GM19239 (cell line): ENCODE data around the gene BTRC.
"Not testable (repeated sequence)": the region's sequence is repeated elsewhere in the genome, so short reads cannot be mapped to it uniquely, and the experiment has no call there.

ENCODE experiments used
- DNase-seq: peaks from one replicate; pipeline ENCODE4 v3.0.0; 2011; ENCODE audit warnings: low spot score; ENCODE audit not compliant: insufficient read length
- FAIRE-seq: peaks from 2 replicates; lab custom pipeline; 2011; peaks lifted over from hg19 to GRCh38; lab: Jason Lieb, UNC

Gene BTRC

DNA sequence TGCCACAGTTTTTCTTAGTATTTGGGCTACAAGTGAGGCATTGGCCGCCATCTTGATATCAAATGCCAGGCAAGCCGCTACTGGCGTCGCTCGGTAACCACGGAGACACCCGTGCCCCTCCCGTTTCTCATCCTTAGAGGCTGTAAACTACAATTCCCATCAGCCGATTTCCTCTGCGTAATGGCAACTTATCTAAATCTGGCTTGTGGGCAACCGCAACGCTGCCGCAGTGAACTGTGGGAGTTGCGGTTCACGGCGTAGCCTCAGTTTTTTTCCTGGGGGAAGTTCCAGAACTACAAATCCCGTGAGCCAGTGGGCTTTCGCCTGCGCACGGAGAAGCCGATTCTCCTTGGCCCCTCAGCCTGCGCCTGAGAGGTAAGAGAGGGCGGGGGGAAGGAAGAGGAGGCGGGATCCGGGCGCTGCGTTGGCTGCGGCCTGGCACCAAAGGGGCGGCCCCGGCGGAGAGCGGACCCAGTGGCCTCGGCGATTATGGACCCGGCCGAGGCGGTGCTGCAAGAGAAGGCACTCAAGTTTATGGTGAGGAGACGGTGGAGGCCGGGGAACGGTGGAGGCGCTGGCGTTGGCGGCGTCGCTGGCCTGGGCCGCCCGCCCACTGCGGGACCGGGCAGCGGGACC lies at the start of gene BTRC:
Gene BTRC (plus strand): TSS at position 474 of the 636 bp plus-strand sequence. CDS start 16 bp downstream, at position 490.
- DNase-seq (peak; percentile 88), FAIRE-seq (peak; percentile 99)

DNA sequence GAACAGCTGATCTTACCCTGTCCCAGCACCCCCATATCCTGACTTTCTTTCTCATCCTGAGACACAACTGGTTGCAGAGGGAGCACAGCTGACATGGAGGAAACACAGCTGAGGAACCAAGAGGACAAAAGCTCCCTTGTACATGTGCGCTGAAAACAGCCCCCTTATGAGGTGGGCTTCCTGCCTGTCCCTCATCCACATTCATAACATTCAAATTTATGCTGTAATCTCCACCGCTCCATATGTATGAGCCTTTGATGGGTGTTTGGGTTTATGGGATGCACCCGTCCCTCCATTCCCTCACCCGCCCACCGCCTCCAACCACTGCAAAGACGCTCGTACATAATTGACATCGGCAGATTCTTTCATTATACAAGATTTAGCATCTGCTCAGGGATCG lies 49.6 kb upstream of the BTRC start:
- DNase-seq (no peak), FAIRE-seq (no peak)

DNA sequence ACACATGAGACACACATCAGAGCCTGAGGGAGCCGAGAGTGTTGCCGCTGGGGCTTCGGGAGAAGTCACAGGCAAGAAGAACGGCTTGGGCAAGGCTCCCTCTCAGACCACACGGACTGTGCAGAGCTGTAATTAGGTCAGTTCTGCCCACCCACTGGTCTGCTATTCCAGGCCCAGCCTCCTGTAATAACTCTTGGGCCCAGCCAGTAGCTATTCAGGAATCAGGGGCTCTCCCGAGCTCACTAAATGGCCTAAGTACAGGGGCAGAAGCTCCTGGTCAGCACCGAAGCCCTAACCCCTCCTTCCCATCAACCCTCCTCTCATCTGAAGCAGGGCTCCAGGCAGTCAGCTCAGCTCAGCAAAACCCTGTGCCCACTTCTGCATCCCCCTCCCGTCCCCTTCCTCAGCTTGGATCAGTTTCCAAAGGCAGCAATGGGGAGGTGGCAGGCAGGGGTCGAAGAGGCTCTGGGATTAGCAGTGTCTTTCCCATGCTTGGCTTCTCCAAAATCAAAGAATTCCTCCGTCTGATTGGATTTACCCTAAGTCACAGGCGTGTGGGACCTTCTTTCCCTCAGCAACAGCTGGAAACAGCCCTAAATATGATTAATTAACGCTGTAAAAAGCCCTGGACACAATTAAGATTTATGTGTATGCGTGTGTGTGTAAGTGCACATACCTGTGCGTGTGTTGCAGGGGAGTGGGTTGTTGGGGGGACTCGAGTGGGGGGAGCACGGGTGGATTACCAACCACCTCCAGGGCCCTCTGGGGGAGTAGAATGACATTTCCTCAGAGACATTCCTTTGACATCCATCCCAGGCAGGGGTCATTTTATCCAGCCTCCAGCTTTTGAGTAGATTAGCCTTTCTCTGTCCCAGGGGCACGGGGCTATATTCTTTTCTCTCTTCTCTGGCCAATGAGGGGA lies 48.4 kb upstream of the BTRC start:
- FAIRE-seq (no peak), DNase-seq (no peak)

DNA sequence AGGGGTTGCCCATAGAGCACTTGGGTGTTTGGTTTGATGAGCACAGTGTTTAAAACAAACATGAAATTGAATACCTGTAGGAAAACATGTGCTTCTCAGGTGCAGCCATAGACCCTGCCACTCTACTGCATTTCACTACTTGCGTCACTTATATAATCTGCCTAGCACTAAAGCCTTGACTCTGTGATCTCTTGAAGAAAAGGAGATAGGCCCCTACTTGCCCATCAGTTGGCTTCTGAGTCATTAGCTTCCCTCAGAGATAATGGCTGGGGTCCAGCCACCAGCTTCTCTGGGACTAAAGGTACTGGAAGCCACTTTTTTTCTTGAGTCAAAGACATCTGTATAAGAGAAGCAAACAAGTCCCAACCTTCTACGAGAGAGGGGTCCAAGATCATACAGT lies 45.9 kb upstream of the BTRC start:
- FAIRE-seq, result no peak
- no peak for DNase-seq

DNA sequence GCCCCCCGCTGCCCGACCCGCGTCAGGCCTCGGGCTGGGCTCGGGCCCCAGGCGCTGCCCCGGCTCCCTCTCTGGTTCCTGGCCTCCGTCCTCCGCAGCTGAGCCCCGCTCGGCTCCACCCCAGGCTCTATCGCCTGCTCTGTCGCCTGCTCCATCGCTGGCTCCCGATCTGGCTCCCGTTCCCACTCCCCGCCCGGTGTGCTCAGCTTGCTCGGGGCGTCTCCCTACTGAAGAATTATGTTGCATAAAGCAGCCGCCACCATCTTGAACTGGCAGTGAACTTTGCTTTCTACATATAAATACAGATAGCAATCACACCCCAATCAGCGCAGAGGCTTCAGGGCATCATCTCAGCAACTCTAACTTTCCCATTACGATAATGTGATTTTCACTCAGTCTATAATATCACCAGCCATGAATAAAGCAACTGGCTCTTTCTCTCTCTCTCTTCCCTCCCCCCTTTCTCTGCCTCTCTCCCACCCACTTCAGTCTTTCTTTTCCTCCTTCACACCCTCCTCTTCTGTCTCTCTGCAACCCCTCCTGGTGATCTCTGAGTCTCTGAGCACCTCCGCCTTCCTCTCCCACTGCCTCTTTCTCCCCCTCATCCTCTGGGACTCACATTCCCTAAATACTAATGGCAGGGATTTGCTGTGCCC lies 43.3 kb upstream of the BTRC start:
- no peak for DNase-seq
- FAIRE-seq, result no peak

DNA sequence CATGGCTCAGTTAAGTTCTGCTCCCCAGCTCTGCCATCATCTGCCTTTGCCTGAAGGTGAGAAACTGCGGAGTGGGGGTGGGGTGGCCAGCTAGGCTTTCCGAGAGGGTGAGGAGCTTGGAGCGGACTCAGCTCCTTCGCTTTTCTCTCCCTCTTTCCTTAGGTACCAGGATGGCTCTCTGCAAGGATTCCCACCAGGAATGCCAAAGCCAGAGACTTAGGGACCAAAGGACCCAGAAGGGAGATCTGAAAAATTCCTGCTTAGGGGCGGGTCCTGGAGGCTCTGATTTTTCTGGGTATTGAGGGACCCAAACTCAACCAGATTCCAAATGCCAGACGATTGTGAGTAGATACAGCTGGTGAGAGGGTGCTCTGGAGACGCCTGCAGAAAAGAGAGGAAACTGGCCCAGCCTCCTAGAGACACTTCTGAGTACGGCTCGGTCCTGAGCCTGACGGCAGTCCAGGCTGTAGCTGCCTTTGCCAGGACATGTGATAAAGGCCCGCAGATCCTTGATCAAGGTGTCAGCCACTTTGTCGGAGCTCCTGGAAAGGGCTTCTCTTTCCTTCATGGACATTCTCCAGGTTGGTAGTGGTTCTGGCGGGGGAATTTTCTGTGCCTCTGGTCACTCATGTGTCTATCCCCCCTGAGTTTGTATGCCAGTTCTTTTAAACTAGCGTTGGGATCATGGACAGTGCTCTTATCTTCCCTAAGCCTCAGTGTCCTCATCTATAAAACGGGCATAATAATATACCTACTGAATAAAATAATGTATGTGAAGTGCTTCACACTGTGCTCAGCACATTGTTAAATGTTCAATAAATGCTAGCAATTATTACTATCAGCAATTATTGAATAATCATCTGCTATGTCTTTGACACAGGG lies 42.5 kb upstream of the BTRC start:
- DNase-seq (no peak), FAIRE-seq (no peak)

DNA sequence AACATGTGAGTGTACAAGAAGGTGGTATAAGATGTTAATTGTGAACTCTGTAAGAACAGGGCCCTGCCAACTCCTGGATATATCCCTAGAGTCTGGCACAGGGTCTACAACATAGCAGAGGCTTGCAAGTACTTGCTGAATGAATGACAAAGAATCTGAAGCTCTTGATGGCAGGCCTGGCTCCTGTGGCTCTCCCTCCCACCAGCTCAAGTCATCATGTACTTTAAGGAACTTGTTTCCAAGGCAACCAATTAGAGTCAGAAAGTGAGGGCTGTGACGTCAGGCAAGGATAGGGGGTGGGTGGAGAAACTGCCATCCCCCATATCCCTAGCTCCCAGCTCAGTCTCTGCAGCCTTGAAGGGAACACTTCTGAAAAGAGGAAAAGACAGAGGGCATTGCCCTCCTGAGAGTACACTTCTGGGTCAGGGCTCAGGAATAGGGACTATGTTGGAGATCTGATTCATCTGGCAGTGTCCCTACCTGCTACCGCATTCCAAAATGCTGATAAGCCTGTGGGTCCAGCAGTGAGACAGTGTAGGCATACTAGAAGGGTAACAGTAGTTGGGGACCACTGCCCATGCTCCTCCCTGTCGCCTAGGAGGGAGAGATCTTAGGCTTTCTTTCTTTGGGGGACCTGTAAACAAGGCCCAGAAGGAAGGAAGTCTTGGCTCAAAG lies 34.6 kb upstream of the BTRC start:
- FAIRE-seq, result no peak

DNA sequence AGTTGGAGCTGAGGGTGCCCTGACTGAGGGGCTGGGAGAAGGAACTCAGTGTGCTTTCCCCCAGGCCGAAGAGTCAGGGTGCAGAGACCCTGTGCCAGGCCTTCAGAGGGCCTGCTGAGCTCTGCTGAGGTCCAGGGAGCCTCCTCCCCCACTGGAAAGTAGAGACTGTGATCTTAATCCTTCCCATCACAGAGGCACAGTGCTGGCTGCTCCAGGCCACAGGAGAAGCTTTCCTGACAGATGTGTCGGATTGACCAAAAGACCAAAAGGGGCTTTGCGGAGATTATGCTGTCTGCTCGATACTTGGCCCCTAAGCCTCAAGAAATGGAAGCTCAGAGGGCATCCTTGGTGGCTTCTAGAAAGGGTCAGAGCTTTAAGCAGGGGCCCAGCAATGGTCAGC lies 32.9 kb upstream of the BTRC start:
- no peak for FAIRE-seq

More for the DNA sequence above, 34.6 kb upstream of the BTRC start:
- DNase-seq, result no peak

DNA sequence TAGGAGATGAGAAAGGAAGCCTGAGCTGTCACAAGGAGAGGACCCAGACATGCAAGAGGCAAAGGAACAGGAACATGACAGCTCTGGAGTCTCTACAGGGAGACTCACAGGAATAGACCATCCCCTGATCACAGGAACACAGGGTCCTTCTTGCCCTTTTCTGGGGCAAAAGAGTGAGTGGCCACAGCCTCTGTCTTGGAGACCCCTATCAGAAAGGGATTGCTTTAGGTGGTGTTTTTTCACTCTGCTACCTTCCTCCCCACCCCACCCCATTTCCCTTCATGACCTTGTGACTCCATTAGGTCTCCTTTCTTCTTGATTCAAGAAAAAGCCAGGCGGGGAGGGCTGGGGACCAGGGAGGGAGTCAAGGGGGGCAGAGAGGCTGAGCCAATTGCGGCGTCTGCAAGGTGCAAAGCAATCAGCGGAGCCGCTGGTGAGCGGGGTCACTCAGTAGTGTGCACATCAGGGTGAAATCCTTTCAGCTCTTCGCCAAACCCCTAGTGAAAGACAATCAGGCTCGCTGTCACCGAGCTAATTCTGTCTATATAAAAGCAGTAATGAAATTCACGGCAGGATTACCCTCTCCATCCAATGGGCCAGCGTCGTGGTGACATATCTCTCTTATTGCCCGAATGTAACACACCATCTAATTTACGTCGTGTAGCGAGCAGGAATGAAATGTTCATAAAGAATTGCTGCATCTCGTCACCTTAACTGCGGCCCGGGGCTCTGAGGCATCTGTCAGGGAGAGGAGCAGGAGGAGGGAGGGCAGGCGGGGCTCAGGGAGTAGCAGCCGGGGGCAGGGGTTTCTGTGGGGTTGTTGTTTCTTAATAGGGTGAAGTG lies 31.5 kb upstream of the BTRC start:
- no peak for DNase-seq
- FAIRE-seq, result no peak

More for the DNA sequence above, 32.9 kb upstream of the BTRC start:
- no peak for DNase-seq

DNA sequence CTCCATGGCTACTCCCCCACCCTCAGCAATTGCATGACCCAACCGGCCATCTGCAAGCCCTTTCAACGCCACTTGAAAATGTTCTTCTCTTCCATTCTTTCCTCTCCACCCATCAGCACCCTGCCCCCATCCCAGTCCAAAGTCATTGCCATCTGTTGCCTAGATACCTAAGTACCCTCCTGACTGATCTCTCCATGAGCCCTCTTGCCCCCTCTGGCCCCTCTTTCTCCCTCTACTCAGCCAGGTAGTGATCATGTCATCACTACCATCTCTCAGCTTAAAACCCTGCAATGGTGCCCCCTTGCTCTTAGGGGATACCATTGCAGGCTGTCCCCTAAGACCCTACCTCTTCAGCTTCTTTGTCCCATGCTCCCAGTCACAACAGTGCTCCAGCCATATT lies 30.5 kb upstream of the BTRC start:
- no peak for DNase-seq
- no peak for FAIRE-seq

DNA sequence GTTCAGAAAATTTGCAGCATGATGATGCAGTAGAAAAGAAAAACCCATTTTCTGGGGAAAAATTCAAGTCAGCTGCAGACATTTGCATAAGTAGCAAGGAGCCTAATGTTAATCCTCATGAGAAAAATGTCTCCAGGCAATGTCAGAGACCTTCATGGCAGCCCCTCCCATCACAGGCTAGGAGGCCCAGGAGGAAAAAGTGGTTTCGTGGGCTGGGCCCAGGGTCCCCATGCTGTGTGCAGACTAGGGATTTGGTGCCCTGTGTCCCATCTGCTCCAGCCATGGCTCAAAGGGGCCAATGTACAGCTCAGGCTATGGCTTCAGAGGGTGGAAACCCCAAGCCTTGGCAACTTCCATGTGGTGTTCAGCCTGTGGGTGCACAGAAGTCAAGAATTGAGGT lies 26.5 kb upstream of the BTRC start:
- DNase-seq, FAIRE-seq: not testable (repeated sequence)

DNA sequence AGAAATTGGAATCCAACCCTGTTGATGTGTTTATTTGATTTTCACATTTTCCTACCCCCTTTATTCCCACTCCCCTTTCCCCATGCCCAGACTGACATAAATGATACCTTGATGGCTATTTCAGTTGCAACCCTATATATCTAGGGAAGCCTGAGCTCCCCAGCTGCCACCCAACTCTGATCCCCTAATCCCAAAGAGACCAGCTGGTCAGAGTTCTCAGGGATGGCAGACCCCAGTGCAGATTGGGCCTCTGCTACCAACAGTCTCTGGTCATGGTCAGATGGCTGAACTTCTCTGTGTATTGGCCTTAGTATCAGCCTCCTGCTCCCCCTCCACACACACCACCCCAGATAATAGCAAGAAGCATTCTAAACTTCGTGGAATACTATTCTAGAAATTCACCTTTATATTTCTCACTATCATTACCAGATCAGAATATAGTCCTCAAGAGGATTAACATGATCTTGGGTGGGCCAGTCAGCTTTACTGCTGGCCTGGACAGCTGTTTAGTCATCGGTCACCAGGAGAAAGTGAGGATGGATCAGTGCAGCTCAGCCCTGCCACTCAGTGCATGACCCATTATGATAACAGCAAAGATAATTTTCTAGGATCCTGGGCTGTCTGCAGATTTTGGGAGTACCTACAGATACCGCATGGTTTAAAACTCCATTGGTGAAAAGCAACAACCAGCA lies 24.5 kb upstream of the BTRC start:
- no peak for FAIRE-seq
- DNase-seq, result no peak

DNA sequence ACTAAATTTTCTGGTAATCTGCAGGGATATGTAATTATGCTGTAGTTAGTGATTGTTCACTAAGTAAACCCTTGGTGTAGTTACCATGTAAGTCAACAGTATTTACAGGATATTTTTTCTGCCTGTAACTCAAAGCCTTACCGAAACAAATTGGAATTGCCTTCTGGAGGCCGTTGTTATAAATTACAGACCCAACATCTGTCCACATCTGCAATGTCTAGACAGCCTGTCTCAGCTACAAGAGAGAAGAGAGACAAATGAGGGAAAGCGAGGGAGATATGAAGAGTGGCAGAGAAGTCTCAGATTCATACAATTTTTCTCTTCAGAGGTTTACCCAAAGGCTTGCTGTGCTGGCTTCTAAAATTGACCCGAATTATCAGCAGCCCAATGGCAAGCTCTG lies 23.7 kb upstream of the BTRC start:
- DNase-seq (no peak), FAIRE-seq (no peak)

DNA sequence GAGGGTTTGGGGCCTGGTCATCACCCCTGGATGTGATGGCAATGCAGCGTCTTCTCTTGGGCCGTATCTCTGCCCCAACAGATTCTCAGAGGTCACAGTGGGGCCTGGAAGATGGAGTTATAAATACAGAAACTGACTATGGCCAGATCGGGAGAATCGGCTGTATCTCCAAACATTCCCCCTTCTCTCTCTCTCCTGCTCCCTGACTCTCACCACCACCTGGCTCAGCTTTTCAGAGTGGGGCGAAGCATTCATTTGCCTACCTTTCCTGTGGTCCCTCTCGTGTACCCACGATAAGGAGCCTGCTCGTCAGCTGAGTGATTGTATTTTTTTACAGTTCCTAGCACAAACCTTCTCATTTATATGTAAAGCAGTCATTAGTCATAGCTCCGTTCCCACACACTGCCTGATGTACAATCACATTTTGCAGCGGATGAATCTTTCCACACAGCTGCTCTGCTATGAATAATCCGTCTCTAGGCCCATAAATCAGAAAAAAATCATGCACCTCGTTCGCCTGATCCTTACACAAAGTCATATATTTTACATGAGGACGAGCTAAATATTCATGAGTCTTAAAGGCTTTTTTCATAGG lies 23.2 kb upstream of the BTRC start:
- FAIRE-seq (no peak), DNase-seq (no peak)

DNA sequence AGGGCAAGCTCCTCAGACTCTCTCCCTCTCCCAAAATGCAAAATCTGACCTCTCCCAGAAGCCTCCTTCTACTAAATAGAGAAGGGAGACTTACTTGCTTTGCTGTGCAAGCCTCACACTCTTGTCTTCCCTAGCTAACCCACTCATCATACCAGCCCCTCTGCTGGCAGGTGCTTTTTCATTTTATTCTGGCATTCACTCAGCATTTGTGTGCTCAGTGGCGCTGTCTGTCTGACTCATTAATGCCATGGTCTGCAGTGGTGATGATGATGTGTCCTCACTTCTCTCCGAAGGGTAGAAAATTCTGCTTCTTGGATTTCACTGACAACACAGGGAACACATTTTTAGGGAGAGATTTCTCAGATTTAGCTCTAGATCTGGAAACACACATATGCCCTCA lies 22.0 kb upstream of the BTRC start:
- no peak for DNase-seq
- no peak for FAIRE-seq

DNA sequence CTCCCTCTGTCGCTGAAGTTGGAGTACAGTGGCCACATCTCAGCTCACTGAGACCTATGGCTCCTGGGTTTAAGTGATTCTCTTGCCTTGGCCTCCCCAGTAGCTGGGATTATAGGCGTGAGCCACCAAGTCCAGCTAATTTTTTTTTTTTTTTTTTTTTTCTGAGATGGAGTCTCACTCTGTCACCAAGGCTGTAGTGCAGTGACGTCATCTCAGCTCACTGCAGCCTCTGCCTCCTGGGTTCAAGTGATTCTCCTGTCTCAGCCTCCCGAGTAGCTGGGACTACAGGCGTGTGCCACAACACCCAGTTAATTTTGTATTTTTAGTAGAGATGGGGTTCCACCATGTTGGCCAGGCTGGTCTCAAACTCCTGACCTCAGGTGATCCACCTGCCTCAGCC lies 19.7 kb upstream of the BTRC start:
- FAIRE-seq, DNase-seq: not testable (repeated sequence)

DNA sequence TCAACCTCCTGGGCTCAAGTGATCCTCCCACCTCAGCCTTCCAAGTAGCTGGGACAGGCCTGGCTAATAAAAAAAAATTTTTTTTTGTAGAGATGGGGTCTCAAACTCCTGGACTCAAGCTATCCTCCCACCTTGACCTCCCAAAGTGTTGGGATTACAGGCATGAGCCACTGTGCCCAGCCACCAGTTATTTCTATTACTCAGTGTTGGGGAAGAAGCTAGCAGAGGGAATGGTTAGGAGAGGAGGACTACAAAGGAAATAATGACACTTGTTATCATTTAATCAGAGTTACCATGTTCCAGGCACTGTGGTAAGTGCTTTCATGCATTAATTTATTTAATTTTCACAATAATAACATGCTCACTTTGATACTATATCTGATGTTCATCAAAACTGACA lies 17.6 kb upstream of the BTRC start:
- FAIRE-seq (no peak), DNase-seq (no peak)

DNA sequence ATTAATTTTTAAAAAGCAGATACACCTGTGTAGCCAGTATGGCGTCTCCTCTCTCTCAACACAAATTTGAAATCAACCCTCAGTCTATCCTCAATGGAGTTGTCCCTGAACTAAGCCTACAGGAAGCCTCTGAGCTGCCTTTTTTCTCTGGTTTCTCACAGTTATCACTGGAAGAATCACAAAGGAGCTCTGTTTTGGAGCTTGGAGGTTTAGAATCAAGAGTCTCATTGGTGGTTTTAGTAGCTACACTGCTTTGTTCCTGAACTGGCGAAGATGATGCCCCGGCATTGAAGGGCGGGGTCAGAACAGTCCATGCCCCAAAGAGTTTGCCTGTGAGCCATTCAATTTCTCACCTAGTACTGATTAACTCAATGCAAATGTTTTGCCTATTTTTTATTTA lies 16.1 kb upstream of the BTRC start:
- FAIRE-seq, result no peak
- DNase-seq, result no peak
